OCI-LY3 (cell line): ENCODE data around the gene NAA11.

Experiments used
- H2AFZ ChIP-seq: fragments of 200-600, 300-600 bp; shearing (Covaris generic); 2 replicates; pipeline ENCODE4 v1.6.0; 2014; ENCODE audit warnings: antibody characterized with exemption, low read depth, low read length
- H3K27ac ChIP-seq: fragments of 200-600, 300-600 bp; sonication (generic); 2 replicates; pipeline ENCODE4 v1.5.1; 2014; ENCODE audit warnings: mild to moderate bottlenecking, low read length, moderate library complexity, mixed read lengths
- H3K27me3 ChIP-seq: fragments of 200-600, 300-600 bp; sonication (generic); 2 replicates; pipeline ENCODE4 v1.6.1; 2014; ENCODE audit warnings: low read depth, low read length, mixed read lengths
- H3K36me3 ChIP-seq: fragments of 200-600, 300-600 bp; sonication (generic); replicated peaks from 2 replicates; pipeline ENCODE3; 2014; ENCODE audit warnings: low read depth, low read length, mixed read lengths
- H3K4me1 ChIP-seq: fragments of 300-600, 200-600 bp; sonication (generic); 2 replicates; pipeline ENCODE4 v1.6.1; 2014; ENCODE audit warnings: low read length, mixed read lengths
- H3K4me2 ChIP-seq: fragments of 200-600, 300-600 bp; sonication (generic); 2 replicates; pipeline ENCODE4 v1.6.1; 2014; ENCODE audit warnings: low read length, mixed read lengths
- H3K4me3 ChIP-seq: fragments of 300-600, 200-600 bp; sonication (generic); 2 replicates; pipeline ENCODE4 v1.5.1; 2014; ENCODE audit warnings: antibody characterized with exemption, mild to moderate bottlenecking, low read length, moderate library complexity
- H3K79me2 ChIP-seq: fragments of 300-600, 200-600 bp; shearing (Covaris generic); 2 replicates; pipeline ENCODE4 v1.6.1; 2014; ENCODE audit warnings: mild to moderate bottlenecking, low read length, mixed read lengths
- H3K9ac ChIP-seq: fragments of 300-600, 200-600 bp; shearing (Covaris generic); 2 replicates; pipeline ENCODE4 v1.6.0; 2014; ENCODE audit warnings: mild to moderate bottlenecking, low read length, moderate library complexity
- H3K9me3 ChIP-seq: fragments of 200-600, 300-600 bp; shearing (Covaris generic); 2 replicates; pipeline ENCODE4 v1.6.1; 2014; ENCODE audit warnings: low read length, mixed read lengths; ENCODE audit not compliant: insufficient read depth
- H4K20me1 ChIP-seq: fragments of 200-600, 300-600 bp; sonication (generic); 2 replicates; pipeline ENCODE4 v1.6.1; 2016; ENCODE audit warnings: low read length, mixed read lengths; ENCODE audit not compliant: insufficient read depth
- EZH2phosphoT487 ChIP-seq: fragments of 200-600 bp; shearing (Covaris generic); IDR thresholded peaks from 2 replicates; pipeline ENCODE4 v1.6.1; 2018; ENCODE audit warnings: antibody characterized with exemption, mixed run types, low read depth
- TF ChIP-seq, protein P1 (sequence below): fragments of 200-600, 300-600 bp; sonication (generic); IDR thresholded peaks from 2 replicates; pipeline ENCODE4 v1.5.1; 2014; ENCODE audit warnings: antibody characterized with exemption, low read length, low read depth

The NAA11 gene

DNA sequence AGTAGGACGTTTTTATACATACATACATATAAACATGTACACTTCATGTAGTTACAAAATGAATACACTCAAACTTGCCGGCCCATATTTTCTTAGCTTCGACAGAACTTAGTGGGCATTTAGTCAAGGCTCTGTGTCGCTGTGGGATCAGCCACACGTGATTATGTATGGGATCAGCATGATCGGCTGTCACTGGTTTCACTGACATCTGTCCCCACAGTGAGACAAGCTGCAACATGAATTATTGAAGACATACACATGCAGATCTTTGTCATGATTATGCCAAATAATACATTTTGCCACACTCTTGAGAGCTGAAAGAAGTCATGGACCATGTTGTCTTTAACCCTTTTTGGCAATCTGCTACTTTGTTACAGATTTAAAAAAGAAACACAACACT is 38.2 kb upstream of the NAA11 start:
- TF ChIP-seq EZH2phosphoT487, result no peak
- TF ChIP-seq, protein P1, sequence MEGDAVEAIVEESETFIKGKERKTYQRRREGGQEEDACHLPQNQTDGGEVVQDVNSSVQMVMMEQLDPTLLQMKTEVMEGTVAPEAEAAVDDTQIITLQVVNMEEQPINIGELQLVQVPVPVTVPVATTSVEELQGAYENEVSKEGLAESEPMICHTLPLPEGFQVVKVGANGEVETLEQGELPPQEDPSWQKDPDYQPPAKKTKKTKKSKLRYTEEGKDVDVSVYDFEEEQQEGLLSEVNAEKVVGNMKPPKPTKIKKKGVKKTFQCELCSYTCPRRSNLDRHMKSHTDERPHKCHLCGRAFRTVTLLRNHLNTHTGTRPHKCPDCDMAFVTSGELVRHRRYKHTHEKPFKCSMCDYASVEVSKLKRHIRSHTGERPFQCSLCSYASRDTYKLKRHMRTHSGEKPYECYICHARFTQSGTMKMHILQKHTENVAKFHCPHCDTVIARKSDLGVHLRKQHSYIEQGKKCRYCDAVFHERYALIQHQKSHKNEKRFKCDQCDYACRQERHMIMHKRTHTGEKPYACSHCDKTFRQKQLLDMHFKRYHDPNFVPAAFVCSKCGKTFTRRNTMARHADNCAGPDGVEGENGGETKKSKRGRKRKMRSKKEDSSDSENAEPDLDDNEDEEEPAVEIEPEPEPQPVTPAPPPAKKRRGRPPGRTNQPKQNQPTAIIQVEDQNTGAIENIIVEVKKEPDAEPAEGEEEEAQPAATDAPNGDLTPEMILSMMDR, result no peak
- H3K9me3 ChIP-seq, result no peaks in the 10 kb centered on the region
- H3K4me1 ChIP-seq, result no peaks in the 10 kb centered on the region
- no peak overlapping the region for H2AFZ ChIP-seq
- H3K4me2 ChIP-seq, result no peak overlapping the region
- no peaks in the 10 kb centered on the region for H4K20me1 ChIP-seq
- H3K9ac ChIP-seq, result no peak overlapping the region
- no peaks in the 10 kb centered on the region for H3K36me3 ChIP-seq
- H3K4me3 ChIP-seq, result no peak overlapping the region
- no peak overlapping the region for H3K27ac ChIP-seq
- no peaks in the 10 kb centered on the region for H3K79me2 ChIP-seq
- no peaks in the 10 kb centered on the region for H3K27me3 ChIP-seq

DNA sequence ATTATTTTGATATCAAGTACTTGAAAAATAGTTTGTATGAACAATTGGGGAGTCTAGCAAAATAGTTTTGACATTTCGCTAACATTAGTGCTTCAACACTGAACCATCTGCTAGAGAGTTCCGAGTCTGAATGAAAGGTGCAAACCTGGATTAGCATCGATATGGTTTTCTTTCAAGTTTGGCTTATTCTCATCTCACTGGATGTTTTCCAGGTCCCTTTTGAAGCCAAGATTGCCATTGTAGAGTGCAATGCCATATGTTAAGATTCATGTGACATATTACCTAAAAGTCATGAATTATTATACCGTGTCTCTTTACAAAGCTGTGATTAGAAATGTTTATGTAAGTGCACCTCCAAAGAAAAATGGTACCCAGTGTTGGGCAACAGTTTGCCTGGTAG is 36.8 kb upstream of the NAA11 start:
- no peak overlapping the region for H3K9ac ChIP-seq
- H3K27ac ChIP-seq, result no peak overlapping the region
- H3K27me3 ChIP-seq, result no peaks in the 10 kb centered on the region
- H4K20me1 ChIP-seq, result no peaks in the 10 kb centered on the region
- no peak overlapping the region for H3K4me2 ChIP-seq
- no peaks in the 10 kb centered on the region for H3K9me3 ChIP-seq
- TF ChIP-seq, protein P1, result no peak
- no peak for TF ChIP-seq EZH2phosphoT487
- no peaks in the 10 kb centered on the region for H3K4me1 ChIP-seq
- H3K4me3 ChIP-seq, result no peak overlapping the region
- H3K79me2 ChIP-seq, result no peaks in the 10 kb centered on the region
- H2AFZ ChIP-seq, result no peak overlapping the region
- no peaks in the 10 kb centered on the region for H3K36me3 ChIP-seq

DNA sequence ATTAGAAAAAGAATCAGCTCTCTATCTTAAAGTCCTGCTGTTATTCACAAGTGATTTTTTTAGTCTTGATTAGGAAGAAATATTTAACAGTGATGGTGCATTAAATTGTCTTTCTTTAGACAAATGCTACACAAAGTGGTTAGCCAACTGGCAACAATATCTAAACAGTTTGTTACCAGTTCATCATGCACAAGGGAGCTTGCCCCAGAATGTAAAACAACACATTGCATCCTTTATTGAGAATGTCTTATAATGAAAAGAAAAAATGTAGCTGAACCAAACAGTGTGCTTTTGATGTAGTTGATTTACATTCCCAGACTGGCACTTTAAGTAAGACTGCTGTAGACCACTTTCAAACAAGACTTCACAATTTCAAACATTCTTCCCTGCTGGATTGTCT is 34.1 kb upstream of the NAA11 start:
- no peaks in the 10 kb centered on the region for H3K9me3 ChIP-seq
- no peaks in the 10 kb centered on the region for H3K79me2 ChIP-seq
- H3K27ac ChIP-seq, result no peak overlapping the region
- no peak for TF ChIP-seq EZH2phosphoT487
- TF ChIP-seq, protein P1, result no peak
- no peaks in the 10 kb centered on the region for H3K27me3 ChIP-seq
- no peaks in the 10 kb centered on the region for H4K20me1 ChIP-seq
- H3K9ac ChIP-seq, result no peak overlapping the region
- H2AFZ ChIP-seq, result no peak overlapping the region
- no peaks in the 10 kb centered on the region for H3K4me1 ChIP-seq
- H3K36me3 ChIP-seq, result no peaks in the 10 kb centered on the region
- no peak overlapping the region for H3K4me3 ChIP-seq
- H3K4me2 ChIP-seq, result no peak overlapping the region

DNA sequence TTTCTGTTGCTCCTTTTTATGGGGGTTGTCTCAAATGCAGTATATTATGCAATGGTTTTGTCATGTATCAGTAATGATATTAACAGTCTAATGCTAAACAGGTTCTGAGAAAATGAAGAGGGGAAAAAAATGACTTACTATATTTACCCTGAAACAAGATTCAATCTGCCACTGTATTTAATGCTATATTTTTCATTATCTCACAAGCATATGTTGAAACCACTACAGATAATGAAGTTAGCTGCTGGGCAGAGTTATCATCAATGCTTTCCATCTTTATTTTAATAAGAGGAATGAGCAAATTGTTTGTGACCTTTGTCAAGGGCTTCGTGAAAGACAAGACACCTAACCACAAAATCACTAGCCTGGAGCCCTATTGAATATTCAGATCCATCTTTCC is 32.6 kb upstream of the NAA11 start:
- no peaks in the 10 kb centered on the region for H4K20me1 ChIP-seq
- TF ChIP-seq, protein P1, result no peak
- TF ChIP-seq EZH2phosphoT487, result no peak
- H2AFZ ChIP-seq, result no peak overlapping the region
- no peaks in the 10 kb centered on the region for H3K4me1 ChIP-seq
- no peak overlapping the region for H3K4me3 ChIP-seq
- no peak overlapping the region for H3K9ac ChIP-seq
- H3K27ac ChIP-seq, result no peak overlapping the region
- H3K27me3 ChIP-seq, result no peaks in the 10 kb centered on the region
- H3K9me3 ChIP-seq, result no peaks in the 10 kb centered on the region
- H3K4me2 ChIP-seq, result no peak overlapping the region
- H3K36me3 ChIP-seq, result no peaks in the 10 kb centered on the region
- H3K79me2 ChIP-seq, result no peaks in the 10 kb centered on the region
